Adipose tissue (tissue), 3 donors: ENCODE measurements around the gene AFF1. TPM values are rescaled to one million over a fixed set of nuclear protein-coding genes. Genes with fewer than 3 reads are reported as not detected.

Experiments
- H3K27ac ChIP-seq: one replicate; pipeline ENCODE4 v1.5.1; 2013; ENCODE audit warnings: low read depth, low read length
- WGBS, 3 donors: extraction: QIAGEN DNeasy Blood & Tissue Kit; methylation state at CpG; one replicate each; pipeline ENCODE4 v1.1.7; 2013; 5-methylcytosine and 5-hydroxymethylcytosine counted together
- polyA plus RNA-seq, 3 donors: library from polyadenylated mRNA; stranded (reverse); fragments of 200-250 nt; gene quantifications; one replicate each; pipeline ENCODE4 v1.2.3, GENCODE V29; 2013
- donor health status: healthy with polysubstance abuse.
- donor health status: Bipolar disorder and iron deficiency.
- donor health status: healthy.

The AFF1 gene
- polyA plus RNA-seq, 3 donors, result 10.0 to 19.8 (median 17.8) TPM

- no peak overlapping the region for H3K27ac ChIP-seq
- 46 to 77% (median 66%) methylated on average over 1 of the region's 1 CpG for WGBS, 3 donors
Measured at GRCh38 chr4:86942185-86942666, 7.4 kb downstream of the AFF1 start.

DNA sequence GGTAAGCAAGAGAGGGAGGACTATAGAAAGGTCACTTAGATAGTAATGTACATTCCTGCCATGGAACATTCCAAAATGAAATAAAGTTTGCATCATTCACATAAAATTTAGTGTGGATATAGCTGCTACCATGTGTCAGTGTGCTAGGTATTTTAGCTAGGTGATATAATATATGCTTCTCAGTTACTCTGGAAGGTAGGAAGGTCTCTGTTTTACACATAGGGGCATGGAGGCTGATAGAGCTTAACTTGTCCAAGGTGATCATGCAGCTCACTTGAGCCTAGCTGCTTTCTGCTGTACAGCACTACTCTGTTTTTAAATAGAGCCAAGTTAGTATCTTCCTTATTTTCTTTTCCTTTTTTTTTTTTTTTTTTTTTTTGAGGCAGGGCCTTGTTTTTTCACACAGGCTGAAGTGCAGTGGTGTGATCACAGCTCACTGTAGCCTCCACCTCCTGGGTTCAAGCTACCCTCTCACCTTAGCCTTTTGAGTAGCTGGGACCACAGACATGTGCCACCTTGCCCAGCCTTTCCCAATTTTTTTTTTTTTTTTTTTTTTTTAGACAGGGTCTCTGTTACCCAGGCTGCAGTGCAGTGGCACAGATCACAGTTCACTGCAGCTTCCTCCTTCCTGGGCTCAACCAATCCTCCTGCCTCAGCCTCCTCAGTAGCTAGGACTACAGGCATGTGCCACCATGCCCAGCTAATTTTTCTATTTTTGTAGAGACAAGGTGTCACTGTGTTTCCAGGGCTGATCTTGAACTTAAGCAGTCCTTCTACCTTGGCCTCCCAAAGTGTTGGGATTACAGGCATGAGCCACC lies 10.4 kb downstream of the AFF1 start:
- H3K27ac ChIP-seq, result no peak overlapping the region

- 70 to 79% (median 74%) methylated on average over 3 of the region's 3 CpGs for WGBS, 3 donors
- H3K27ac ChIP-seq, result no peak overlapping the region
Measured at GRCh38 chr4:86946868-86947500, 12.2 kb downstream of the AFF1 start.

GRCh38 chr4:86947501-86948120 lies 12.8 kb downstream of the AFF1 start:
- WGBS, 3 donors, result 14 to 32% (median 26%) methylated on average over 1 of the region's 1 CpG
- no peak overlapping the region for H3K27ac ChIP-seq

DNA sequence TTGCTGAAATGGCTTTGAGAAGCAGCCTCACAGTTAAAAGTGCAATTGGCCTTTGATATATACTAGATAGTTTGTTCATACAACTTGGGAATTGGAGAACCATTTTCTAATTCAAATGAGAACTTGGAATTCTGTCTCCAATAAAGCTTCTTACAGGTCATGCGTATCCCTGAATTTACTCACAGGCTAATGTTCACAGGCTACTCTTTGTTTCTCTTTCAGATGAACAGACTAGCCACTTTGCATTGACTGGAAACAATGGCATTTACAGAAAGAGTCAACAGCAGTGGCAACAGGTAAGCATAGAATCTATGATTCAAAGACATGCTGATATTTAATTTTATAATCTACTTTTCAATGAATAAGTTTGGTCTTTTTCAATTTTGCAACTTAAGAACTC lies 13.5 kb downstream of the AFF1 start:
- H3K27ac ChIP-seq, result no peak overlapping the region
- 59 to 87% (median 76%) methylated on average over 1 of the region's 1 CpG for WGBS, 3 donors

GRCh38 chr4:86950831-86951525 lies 16.2 kb downstream of the AFF1 start:
- WGBS, 3 donors, result 55 to 64% (median 60%) methylated on average over 10 of the region's 10 CpGs
- H3K27ac ChIP-seq, result no peak overlapping the region

- no peak overlapping the region for H3K27ac ChIP-seq
Measured at GRCh38 chr4:86955888-86956451, 21.2 kb downstream of the AFF1 start.

- 100% methylated on average over 1 of the region's 1 CpG for WGBS, 3 donors
- no peak overlapping the region for H3K27ac ChIP-seq
Measured at GRCh38 chr4:86957215-86957614, 22.4 kb downstream of the AFF1 start.

DNA sequence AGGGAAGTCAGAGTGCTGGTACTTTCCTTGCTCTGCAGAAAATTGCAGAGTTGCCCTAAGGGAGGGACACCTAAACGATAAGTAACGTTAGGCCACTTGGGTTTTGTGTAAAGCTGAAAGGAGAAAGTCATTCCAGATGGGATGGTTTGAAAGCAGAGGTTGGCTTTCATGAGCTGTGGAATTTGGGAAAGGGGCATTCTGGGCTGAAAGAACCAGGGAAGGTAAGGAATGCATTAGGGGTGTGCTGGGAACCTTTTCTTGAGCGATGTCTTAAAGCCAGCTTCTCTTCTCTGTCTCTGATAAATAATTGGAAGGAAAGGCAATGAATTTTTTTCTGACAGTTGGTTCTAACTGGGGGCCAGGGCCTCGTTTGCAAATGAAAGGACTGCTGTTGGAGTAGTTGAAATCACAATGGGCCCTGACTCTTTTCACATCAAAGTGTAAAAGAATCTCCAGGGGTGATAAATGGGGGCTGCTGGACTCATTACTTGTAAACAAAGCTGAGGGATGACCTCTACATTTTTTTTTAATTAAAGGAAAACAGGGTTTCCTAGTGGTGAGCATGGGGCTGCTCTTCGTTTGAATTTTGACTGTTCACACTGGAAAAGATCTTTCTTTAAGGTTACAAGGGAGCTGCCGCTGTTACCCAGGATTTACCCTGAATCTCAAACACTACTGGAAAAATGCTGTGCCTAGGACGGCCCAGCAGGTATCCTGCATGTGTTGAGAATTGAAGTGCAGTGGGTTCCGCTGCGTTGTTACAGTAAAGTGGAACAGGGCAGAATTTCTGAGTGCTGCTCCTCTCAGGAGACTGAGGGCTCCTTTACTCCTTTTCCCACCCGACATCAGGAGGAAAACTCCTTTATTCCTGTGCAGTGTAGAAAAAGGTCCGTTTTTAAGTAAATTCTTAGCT lies 25.0 kb downstream of the AFF1 start:
- H3K27ac ChIP-seq, result no peak overlapping the region

GRCh38 chr4:86960557-86960961 lies 25.7 kb downstream of the AFF1 start:
- WGBS, 3 donors, result 22 to 42% (median 31%) methylated on average over 2 of the region's 2 CpGs
- H3K27ac ChIP-seq, result no peak overlapping the region

More for the DNA sequence above, 25.0 kb downstream of the AFF1 start:
- WGBS, 3 donors, result 59 to 71% (median 62%) methylated on average over 11 of the region's 11 CpGs

DNA sequence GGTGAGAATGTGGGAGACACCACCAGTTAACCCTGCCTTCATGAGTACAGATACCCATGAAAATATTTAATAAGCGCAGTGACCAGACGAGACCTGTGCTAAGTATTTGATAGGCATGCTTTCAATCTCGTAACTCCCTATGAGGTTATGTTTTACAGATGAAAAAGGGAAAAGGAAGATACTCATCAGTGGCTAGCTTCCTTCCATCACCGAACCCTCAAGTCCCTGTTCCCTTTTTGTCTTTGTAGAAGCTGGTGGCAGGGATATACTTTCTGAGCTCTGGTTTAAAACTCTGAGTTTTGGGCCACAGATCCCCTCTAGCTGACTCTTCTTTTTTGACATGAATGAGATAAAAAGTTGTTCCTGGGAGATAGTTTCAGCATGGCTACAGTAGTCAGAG lies 26.3 kb downstream of the AFF1 start:
- 51 to 76% (median 58%) methylated on average over 4 of the region's 4 CpGs for WGBS, 3 donors
- no peak overlapping the region for H3K27ac ChIP-seq

DNA sequence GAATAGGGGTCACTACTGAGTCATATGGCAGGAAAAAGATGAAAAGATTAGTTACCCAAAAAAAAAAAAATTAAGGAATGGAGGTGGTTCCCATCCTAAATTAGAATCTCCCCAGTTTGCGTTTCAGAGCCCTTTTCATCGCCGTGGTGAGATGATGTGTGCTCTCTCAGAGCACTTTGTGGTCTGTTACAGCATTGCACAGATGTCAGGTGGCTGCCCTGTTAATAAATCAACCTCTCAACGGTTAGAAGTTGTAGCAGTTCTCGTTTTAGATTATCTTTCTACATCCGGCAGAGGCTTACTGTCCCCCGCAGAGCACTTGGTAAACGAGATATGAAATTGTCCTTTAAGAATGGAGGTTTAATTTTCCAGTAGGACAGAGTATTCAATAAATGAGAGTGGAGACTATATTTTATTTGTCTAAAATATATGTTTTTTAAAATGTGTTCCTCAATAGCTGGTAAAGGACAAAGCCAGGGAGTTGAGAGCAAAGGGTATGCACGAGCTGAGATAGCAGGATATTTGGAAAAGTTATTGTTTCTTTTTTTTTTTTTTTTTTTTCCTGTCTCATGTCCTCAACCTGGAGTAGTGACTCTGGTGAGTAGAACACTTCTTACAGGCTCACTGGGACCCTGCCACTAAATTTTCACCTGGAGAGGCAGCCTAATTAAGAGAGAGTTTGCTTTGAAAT lies 26.9 kb downstream of the AFF1 start:
- 26 to 43% (median 40%) methylated on average over 9 of the region's 9 CpGs for WGBS, 3 donors
- H3K27ac ChIP-seq, result no peak overlapping the region

DNA sequence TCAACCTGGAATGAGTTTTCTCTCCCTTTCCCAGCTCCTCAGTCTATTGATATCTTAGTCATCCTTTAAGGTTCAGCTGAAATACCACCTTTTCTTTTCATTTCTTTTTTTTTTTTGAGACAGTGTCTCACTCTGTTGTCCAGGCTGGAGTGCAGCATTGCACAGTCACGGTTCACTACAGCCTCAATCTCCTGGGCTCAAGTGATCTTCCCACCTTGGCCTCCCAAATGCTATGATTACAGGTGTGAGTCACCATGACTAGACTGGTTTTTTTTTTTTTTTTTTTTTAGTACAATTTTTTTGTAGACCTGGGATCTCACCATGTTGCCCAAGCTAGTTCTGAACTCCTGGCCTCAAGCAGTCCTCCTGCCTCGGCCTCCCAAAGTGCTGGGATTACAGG lies 28.9 kb downstream of the AFF1 start:
- 82 to 93% (median 92%) methylated on average over 2 of the region's 2 CpGs for WGBS, 3 donors
- no peak overlapping the region for H3K27ac ChIP-seq

GRCh38 chr4:86965019-86965976 lies 30.5 kb downstream of the AFF1 start:
- WGBS, 3 donors, result 75 to 90% (median 85%) methylated on average over 3 of the region's 3 CpGs

GRCh38 chr4:86967073-86967472 lies 32.3 kb downstream of the AFF1 start:
- WGBS, 3 donors, result 61 to 87% (median 71%) methylated on average over 2 of the region's 2 CpGs
- no peak overlapping the region for H3K27ac ChIP-seq

More at GRCh38 chr4:86965019-86965976, 30.5 kb downstream of the AFF1 start:
- no peak overlapping the region for H3K27ac ChIP-seq

GRCh38 chr4:86967798-86968197 lies 33.0 kb downstream of the AFF1 start:
- H3K27ac ChIP-seq, result no peak overlapping the region
- 75 to 80% (median 79%) methylated on average over 2 of the region's 2 CpGs for WGBS, 3 donors
